Measurements from ENCODE around the gene ORAI3. TPM values are rescaled to one million over a fixed set of nuclear protein-coding genes. Genes with fewer than 3 reads are reported as not detected.

Gene ORAI3
- total and polyA plus RNA-seq, 2 of the 13 experiments (the other 11 are each of a cell fraction or from before 2014, with no cell fraction given) = 11.4 to 32.0 TPM

GRCh38 chr16:30957456-30958174, 8.7 kb downstream of the ORAI3 start, which contains the start of gene SETD1A (continued):
- TF ChIP-seq SOX6 (IDR thresholded peaks at IDR 0.05) (no peak), SOX6 (CRISPR knock-in tag; IDR thresholded peaks at IDR 0.05) (no peak), ZNF704 (CRISPR knock-in tag; IDR thresholded peaks at IDR 0.05; ENCODE audit: borderline replicate concordance) (no peak), IRF2 (CRISPR knock-in tag; IDR thresholded peaks at IDR 0.05) (peak; percentile 74), MZF1 (CRISPR knock-in tag; IDR thresholded peaks at IDR 0.05; ENCODE audit: borderline replicate concordance) (no peak), IKZF4 (CRISPR knock-in tag; IDR thresholded peaks at IDR 0.05; ENCODE audit: borderline replicate concordance, low read depth, not compliant biosample characterization) (no peak), ZNF256 (CRISPR knock-in tag; conservative IDR thresholded peaks at IDR 0.05) (no peak), ZNF44 (CRISPR knock-in tag; IDR thresholded peaks at IDR 0.05) (no peak), FOXA3 (CRISPR knock-in tag; IDR thresholded peaks at IDR 0.05) (peak; percentile 25), SOX13 (IDR thresholded peaks at IDR 0.05) (no peak), SOX13 (CRISPR knock-in tag; conservative IDR thresholded peaks at IDR 0.05 in 1 of 2, IDR thresholded peaks at IDR 0.05 in 1 of 2) (no peak; a peak in 1 of 4 replicates), MAX (IDR thresholded peaks at IDR 0.05) (peak; percentile 83), MIXL1 (CRISPR knock-in tag; IDR thresholded peaks at IDR 0.05) (no peak), CREB1 (IDR thresholded peaks at IDR 0.05) (peak; percentile 80), CREB1 (CRISPR knock-in tag; IDR thresholded peaks at IDR 0.05) (peak; percentile 86), ZNF143 (CRISPR knock-in tag; IDR thresholded peaks at IDR 0.05) (peak; percentile 59; the same call in 1 of the 2 replicates), ZNF12 (CRISPR knock-in tag; IDR thresholded peaks at IDR 0.05) (no peak; the same call in 1 of the 2 replicates), SIX4 (CRISPR knock-in tag; IDR thresholded peaks at IDR 0.05) (no peak), ADNP (CRISPR knock-in tag; IDR thresholded peaks at IDR 0.05) (no peak), PRDM4 (CRISPR knock-in tag; IDR thresholded peaks at IDR 0.05; ENCODE audit: borderline replicate concordance) (no peak), CREBL2 (CRISPR knock-in tag; IDR thresholded peaks at IDR 0.05; ENCODE audit: borderline replicate concordance) (no peak), ZNF572 (CRISPR knock-in tag; IDR thresholded peaks at IDR 0.05) (peak; percentile 58; the same call in 1 of the 2 replicates), ZNF549 (CRISPR knock-in tag; IDR thresholded peaks at IDR 0.05) (no peak; the same call in 1 of the 2 replicates), FOXJ3 (CRISPR knock-in tag; IDR thresholded peaks at IDR 0.05; ENCODE audit: borderline replicate concordance) (peak; percentile 23; the same call in 1 of the 2 replicates), CCAR2 (optimal IDR thresholded peaks at IDR 0.05; ENCODE audit: low read depth, low read length) (peak; percentile 58), ZBTB3 (CRISPR knock-in tag; IDR thresholded peaks at IDR 0.05; ENCODE audit: borderline replicate concordance, low read depth) (no peak), BRF2 (CRISPR knock-in tag; IDR thresholded peaks at IDR 0.05) (peak; percentile 81; the same call in 1 of the 2 replicates)
